HepG2 (cell line): ENCODE measurements around the gene TRAF4. TPM values are rescaled to one million over a fixed set of nuclear protein-coding genes. Genes with fewer than 3 reads are reported as not detected.

Source experiments
- AFF4 ChIP-seq: sonication (generic); formaldehyde crosslinking; IDR thresholded peaks from 2 replicates; pipeline ENCODE4 v1.4.0; 2020; ENCODE audit warnings: missing genetic modification reagents
- ASH2L ChIP-seq: fragments of 300-600, 200-600 bp; sonication (generic); IDR thresholded peaks from 2 replicates; pipeline ENCODE4 v1.7.0; 2017; ENCODE audit warnings: low read depth, mild to moderate bottlenecking, moderate library complexity, mixed read lengths, low read length; ENCODE audit not compliant: insufficient read length
- ATF4 ChIP-seq, 2 experiments: fragments of 450-650 bp in 1 of 2; sonication (generic) in 1 of 2; formaldehyde crosslinking; IDR thresholded peaks; 2 replicates each; pipeline versions ENCODE4 v1.5.0 to v1.8.0; 2020 to 2022; ENCODE audit warnings: mild to moderate bottlenecking in 1 of 2, missing genetic modification reagents in 1 of 2
- CBX2 ChIP-seq, 2 experiments: fragments of 200-600 bp in 1 of 2; sonication (generic); formaldehyde crosslinking in 1 of 2; IDR thresholded peaks; 2 replicates each; pipeline versions ENCODE4 v1.7.0 to v1.8.1; 2018 to 2022; ENCODE audit warnings: low read depth in 2 of 2, low read length in 1 of 2, mild to moderate bottlenecking in 1 of 2, missing genetic modification reagents in 1 of 2
- EHMT2 ChIP-seq: fragments of 200-600 bp; sonication (generic); IDR thresholded peaks from 2 replicates; pipeline ENCODE4 v1.7.0; 2017; ENCODE audit warnings: antibody characterized with exemption, low read depth, low read length, borderline replicate concordance
- ETS1 ChIP-seq: sonication (generic); formaldehyde crosslinking; IDR thresholded peaks from 2 replicates; pipeline ENCODE4 v1.4.0; 2020; ENCODE audit warnings: missing genetic modification reagents
- FOXM1 ChIP-seq: sonication (generic); formaldehyde crosslinking; IDR thresholded peaks from 2 replicates; pipeline ENCODE4 v1.5.0; 2020; ENCODE audit warnings: missing genetic modification reagents
- HDAC2 ChIP-seq: sonication (generic); formaldehyde crosslinking; IDR thresholded peaks from 2 replicates; pipeline ENCODE4 v1.4.0; 2020; ENCODE audit warnings: missing genetic modification reagents
- HIVEP1 ChIP-seq: sonication (generic); formaldehyde crosslinking; IDR thresholded peaks from 2 replicates; pipeline ENCODE4 v1.4.0; 2020; ENCODE audit warnings: mild to moderate bottlenecking, missing genetic modification reagents
- IKZF1 ChIP-seq: fragments of 450-650 bp; IDR thresholded peaks from 2 replicates; pipeline ENCODE4 v1.7.1; 2016
- PREB ChIP-seq: sonication (generic); formaldehyde crosslinking; IDR thresholded peaks from 2 replicates; pipeline ENCODE4 v1.4.0; 2020; ENCODE audit warnings: missing genetic modification reagents
- SCMH1 ChIP-seq: sonication (generic); formaldehyde crosslinking; IDR thresholded peaks from 2 replicates; pipeline ENCODE4 v1.9.0; 2021; ENCODE audit warnings: missing genetic modification reagents, mild to moderate bottlenecking, borderline replicate concordance
- SP5 ChIP-seq: IDR thresholded peaks from 2 replicates; pipeline ENCODE4 v1.6.1; 2016; ENCODE audit warnings: low read depth, borderline replicate concordance
- THAP7 ChIP-seq: sonication (generic); formaldehyde crosslinking; IDR thresholded peaks from 2 replicates; pipeline ENCODE4 v1.8.1; 2023; ENCODE audit warnings: mild to moderate bottlenecking, missing genetic modification reagents
- U2AF2 ChIP-seq: fragments of 200-400 bp; formaldehyde crosslinking; IDR thresholded peaks from 2 replicates; pipeline ENCODE4 v1.6.1; 2017; ENCODE audit warnings: low read depth, mild to moderate bottlenecking, low read length
- ZNF205 ChIP-seq: IDR thresholded peaks from 2 replicates; pipeline ENCODE4 v1.6.1; 2018; ENCODE audit warnings: missing biosample characterization, missing genetic modification reagents
- ZNF572 ChIP-seq: sonication (generic); formaldehyde crosslinking; IDR thresholded peaks from 2 replicates; pipeline ENCODE4 v1.5.1; 2020; ENCODE audit warnings: mild to moderate bottlenecking, missing genetic modification reagents
- ZNF580 ChIP-seq: IDR thresholded peaks from 2 replicates; pipeline ENCODE4 v1.6.1; 2016; ENCODE audit warnings: low read depth, borderline replicate concordance
- ZNF619 ChIP-seq: sonication (generic); formaldehyde crosslinking; IDR thresholded peaks from 2 replicates; pipeline ENCODE4 v1.4.0; 2020; ENCODE audit warnings: mild to moderate bottlenecking, missing genetic modification reagents
- ZNF761 ChIP-seq: sonication (generic); formaldehyde crosslinking; conservative IDR thresholded peaks from 2 replicates; pipeline ENCODE4 v1.4.0; 2020; ENCODE audit warnings: mild to moderate bottlenecking, missing genetic modification reagents
- ZSCAN9 ChIP-seq: IDR thresholded peaks from 2 replicates; pipeline ENCODE4 v1.6.1; 2016; ENCODE audit warnings: borderline replicate concordance
- polyA plus RNA-seq, 8 experiments: library from polyadenylated mRNA; depleted of rRNA in 3 of 8; stranded (reverse) in 7 of 8; unstranded in 1 of 8; fragments of >200 nt; fragmentation: Illumina TruSeq in 4 of 8; extraction: Trizol in 4 of 8; gene quantifications; 2 replicates each; pipeline versions ENCODE4 v1.2.1 to v1.2.3, GENCODE V29; 2011 to 2016; ENCODE audit warnings: low read depth in 4 of 8, missing spikeins in 1 of 8, mixed read lengths in 1 of 8; ENCODE audit not compliant: insufficient read depth in 1 of 8
- total RNA-seq, 5 experiments: library from RNA; depleted of rRNA; stranded (reverse); fragments of >200 nt; fragmentation: Illumina TruSeq; extraction: Trizol; gene quantifications; 2 replicates each; pipeline ENCODE4 v1.2.3, GENCODE V29; 2016; ENCODE audit warnings: low read depth in 1 of 5

The TRAF4 gene
- total and polyA plus RNA-seq, 2 of the 13 experiments (the other 11 are each of a cell fraction or from before 2014, with no cell fraction given): 86.0 to 89.9 TPM

GRCh38 chr17:28710861-28711722 is 32.7 kb upstream of the TRAF4 start (continued):
- no peak for TF ChIP-seq SCMH1 (CRISPR knock-in tag)
- no peak for TF ChIP-seq CBX2 (IDR thresholded peaks at IDR 0.05; ENCODE audit: low read depth, low read length)
- TF ChIP-seq CBX2 (CRISPR knock-in tag; IDR thresholded peaks at IDR 0.05; ENCODE audit: low read depth): no peak
- TF ChIP-seq AFF4 (CRISPR knock-in tag): no peak
- no peak for TF ChIP-seq PREB (CRISPR knock-in tag)
- 0 out of 2 replicates have a peak, but pooled peaks have one; percentile 71 for TF ChIP-seq ETS1 (CRISPR knock-in tag)
- TF ChIP-seq ZNF580: no peak
- peak; percentile 57; the same call in 1 of the 2 replicates for TF ChIP-seq HDAC2 (CRISPR knock-in tag)
- TF ChIP-seq ZNF205 (CRISPR knock-in tag): peak; percentile 37; the same call in 1 of the 2 replicates
- TF ChIP-seq ZNF619 (CRISPR knock-in tag): no peak
- TF ChIP-seq ZNF761 (CRISPR knock-in tag): 0 out of 2 replicates have a peak, but pooled peaks have one; percentile 21
- TF ChIP-seq EHMT2: no peak
- peak; percentile 45 for TF ChIP-seq SP5 (CRISPR knock-in tag)
- TF ChIP-seq ZSCAN9 (CRISPR knock-in tag): 0 out of 2 replicates have a peak, but pooled peaks have one; percentile 24
- no peak for TF ChIP-seq U2AF2
- no peak for TF ChIP-seq ATF4 (CRISPR knock-in tag; IDR thresholded peaks at IDR 0.05)
- 0 out of 2 replicates have a peak, but pooled peaks have one; percentile 17 for TF ChIP-seq FOXM1
- peak; percentile 11 for TF ChIP-seq ASH2L
- no peak for TF ChIP-seq THAP7 (CRISPR knock-in tag)
- no peak for TF ChIP-seq IKZF1
- no peak for TF ChIP-seq ZNF572
- no peak for TF ChIP-seq HIVEP1 (CRISPR knock-in tag)
